Tibial nerve (tissue), 3 donors: ENCODE results near the gene NDUFC2.
"Not testable (repeated sequence)": the region's sequence is repeated elsewhere in the genome, so short reads cannot be mapped to it uniquely, and the experiment has no call there.

Experiments
- POLR2A ChIP-seq, 2 donors: fragments of 450-650 bp; IDR thresholded peaks; one replicate each; pipeline ENCODE4 v1.6.1; 2017; ENCODE audit warnings: antibody characterized with exemption in 2 of 2, mild to moderate bottlenecking in 2 of 2, moderate library complexity in 2 of 2
- TF ChIP-seq, protein P1 (sequence below), 5 experiments: fragments of 200-600 bp in 3 of 5; fragments of 450-650 bp in 2 of 5; sonication (generic) in 3 of 5; IDR thresholded peaks; one replicate each; pipeline ENCODE4 v1.5.1; 2016 to 2019; ENCODE audit warnings: antibody characterized with exemption in 5 of 5, mild to moderate bottlenecking in 3 of 5, moderate library complexity in 2 of 5

DNA sequence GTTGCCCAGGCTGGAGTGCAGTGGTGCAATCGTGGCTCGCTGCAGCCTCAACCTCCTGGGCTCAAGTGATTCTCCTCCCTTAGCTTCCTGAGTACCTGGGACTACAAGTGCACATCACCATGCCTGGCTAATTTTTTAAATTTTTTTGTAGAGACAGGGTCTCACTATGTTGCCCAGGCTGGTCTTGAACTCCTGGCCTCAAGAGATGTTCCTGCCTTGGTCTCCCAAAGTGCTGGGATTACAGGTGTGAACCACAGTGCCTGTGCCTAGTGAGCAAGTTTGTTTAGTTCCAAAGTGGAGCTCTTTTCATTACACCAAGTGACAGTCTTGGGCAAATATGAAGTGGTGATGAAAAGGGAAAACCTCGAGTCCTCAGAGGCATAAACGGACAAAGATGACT is 2.1 kb downstream of the NDUFC2 start:
- TF ChIP-seq, protein P1, sequence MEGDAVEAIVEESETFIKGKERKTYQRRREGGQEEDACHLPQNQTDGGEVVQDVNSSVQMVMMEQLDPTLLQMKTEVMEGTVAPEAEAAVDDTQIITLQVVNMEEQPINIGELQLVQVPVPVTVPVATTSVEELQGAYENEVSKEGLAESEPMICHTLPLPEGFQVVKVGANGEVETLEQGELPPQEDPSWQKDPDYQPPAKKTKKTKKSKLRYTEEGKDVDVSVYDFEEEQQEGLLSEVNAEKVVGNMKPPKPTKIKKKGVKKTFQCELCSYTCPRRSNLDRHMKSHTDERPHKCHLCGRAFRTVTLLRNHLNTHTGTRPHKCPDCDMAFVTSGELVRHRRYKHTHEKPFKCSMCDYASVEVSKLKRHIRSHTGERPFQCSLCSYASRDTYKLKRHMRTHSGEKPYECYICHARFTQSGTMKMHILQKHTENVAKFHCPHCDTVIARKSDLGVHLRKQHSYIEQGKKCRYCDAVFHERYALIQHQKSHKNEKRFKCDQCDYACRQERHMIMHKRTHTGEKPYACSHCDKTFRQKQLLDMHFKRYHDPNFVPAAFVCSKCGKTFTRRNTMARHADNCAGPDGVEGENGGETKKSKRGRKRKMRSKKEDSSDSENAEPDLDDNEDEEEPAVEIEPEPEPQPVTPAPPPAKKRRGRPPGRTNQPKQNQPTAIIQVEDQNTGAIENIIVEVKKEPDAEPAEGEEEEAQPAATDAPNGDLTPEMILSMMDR (IDR thresholded peaks at IDR 0.05), result not testable (repeated sequence)
- TF ChIP-seq POLR2A (IDR thresholded peaks at IDR 0.05), result not testable (repeated sequence)
